HL-60 (cell line): ENCODE results near the gene SMPD4.
"Not testable (repeated sequence)": the region's sequence is repeated elsewhere in the genome, so short reads cannot be mapped to it uniquely, and the experiment has no call there.

Experiments used
- GABPA ChIP-seq: IDR thresholded peaks from 2 replicates; pipeline ENCODE4 v1.6.1; 2012; ENCODE audit warnings: low read depth
- POLR2AphosphoS5 ChIP-seq: IDR thresholded peaks from 2 replicates; pipeline ENCODE4 v1.6.1; 2012; ENCODE audit warnings: low read depth
- TF ChIP-seq, protein P1 (sequence below): IDR thresholded peaks from one replicate; pipeline ENCODE4 v1.5.1; 2011; ENCODE audit warnings: low read length, control low read depth, inconsistent platforms; ENCODE audit not compliant: insufficient read depth
- TF ChIP-seq, protein P2 (sequence below): IDR thresholded peaks from 2 replicates; pipeline ENCODE4 v1.6.1; 2012; ENCODE audit warnings: low read depth; ENCODE audit not compliant: insufficient replicate concordance

DNA sequence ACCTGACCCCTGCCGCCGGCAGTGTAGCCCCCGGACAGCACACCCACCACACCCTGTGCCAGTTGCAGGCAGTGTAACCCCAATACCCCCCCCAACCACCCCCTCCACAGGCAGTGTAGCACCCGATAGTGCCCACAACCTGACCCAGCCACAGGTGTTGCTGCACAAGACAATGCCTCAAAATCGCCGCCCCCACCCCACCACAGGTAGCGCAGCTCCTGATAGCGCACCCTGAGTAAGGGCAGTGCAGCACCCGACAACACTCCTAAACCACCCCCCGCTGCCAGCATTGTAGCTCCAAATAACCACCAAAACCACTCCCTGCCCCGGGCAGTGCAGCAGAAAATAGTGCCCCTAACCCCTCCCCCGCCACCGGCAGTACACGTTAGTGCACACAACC lies 52.9 kb downstream of the SMPD4 start:
- TF ChIP-seq, protein P1, sequence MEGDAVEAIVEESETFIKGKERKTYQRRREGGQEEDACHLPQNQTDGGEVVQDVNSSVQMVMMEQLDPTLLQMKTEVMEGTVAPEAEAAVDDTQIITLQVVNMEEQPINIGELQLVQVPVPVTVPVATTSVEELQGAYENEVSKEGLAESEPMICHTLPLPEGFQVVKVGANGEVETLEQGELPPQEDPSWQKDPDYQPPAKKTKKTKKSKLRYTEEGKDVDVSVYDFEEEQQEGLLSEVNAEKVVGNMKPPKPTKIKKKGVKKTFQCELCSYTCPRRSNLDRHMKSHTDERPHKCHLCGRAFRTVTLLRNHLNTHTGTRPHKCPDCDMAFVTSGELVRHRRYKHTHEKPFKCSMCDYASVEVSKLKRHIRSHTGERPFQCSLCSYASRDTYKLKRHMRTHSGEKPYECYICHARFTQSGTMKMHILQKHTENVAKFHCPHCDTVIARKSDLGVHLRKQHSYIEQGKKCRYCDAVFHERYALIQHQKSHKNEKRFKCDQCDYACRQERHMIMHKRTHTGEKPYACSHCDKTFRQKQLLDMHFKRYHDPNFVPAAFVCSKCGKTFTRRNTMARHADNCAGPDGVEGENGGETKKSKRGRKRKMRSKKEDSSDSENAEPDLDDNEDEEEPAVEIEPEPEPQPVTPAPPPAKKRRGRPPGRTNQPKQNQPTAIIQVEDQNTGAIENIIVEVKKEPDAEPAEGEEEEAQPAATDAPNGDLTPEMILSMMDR = not testable (repeated sequence)
- TF ChIP-seq, protein P2, sequence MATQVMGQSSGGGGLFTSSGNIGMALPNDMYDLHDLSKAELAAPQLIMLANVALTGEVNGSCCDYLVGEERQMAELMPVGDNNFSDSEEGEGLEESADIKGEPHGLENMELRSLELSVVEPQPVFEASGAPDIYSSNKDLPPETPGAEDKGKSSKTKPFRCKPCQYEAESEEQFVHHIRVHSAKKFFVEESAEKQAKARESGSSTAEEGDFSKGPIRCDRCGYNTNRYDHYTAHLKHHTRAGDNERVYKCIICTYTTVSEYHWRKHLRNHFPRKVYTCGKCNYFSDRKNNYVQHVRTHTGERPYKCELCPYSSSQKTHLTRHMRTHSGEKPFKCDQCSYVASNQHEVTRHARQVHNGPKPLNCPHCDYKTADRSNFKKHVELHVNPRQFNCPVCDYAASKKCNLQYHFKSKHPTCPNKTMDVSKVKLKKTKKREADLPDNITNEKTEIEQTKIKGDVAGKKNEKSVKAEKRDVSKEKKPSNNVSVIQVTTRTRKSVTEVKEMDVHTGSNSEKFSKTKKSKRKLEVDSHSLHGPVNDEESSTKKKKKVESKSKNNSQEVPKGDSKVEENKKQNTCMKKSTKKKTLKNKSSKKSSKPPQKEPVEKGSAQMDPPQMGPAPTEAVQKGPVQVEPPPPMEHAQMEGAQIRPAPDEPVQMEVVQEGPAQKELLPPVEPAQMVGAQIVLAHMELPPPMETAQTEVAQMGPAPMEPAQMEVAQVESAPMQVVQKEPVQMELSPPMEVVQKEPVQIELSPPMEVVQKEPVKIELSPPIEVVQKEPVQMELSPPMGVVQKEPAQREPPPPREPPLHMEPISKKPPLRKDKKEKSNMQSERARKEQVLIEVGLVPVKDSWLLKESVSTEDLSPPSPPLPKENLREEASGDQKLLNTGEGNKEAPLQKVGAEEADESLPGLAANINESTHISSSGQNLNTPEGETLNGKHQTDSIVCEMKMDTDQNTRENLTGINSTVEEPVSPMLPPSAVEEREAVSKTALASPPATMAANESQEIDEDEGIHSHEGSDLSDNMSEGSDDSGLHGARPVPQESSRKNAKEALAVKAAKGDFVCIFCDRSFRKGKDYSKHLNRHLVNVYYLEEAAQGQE = not testable (repeated sequence)
- TF ChIP-seq POLR2AphosphoS5, GABPA: not testable (repeated sequence)
